Esophagus muscularis mucosa (tissue), 4 donors: ENCODE results near the gene CLDN6.
A peak's percentile ranks its signal among the peaks of the same experiment; 100 is the strongest.

Experiments
- CTCF ChIP-seq, 3 experiments: fragments of 200-600 bp in 2 of 3; fragments of 450-650 bp in 1 of 3; sonication (generic) in 2 of 3; IDR thresholded peaks; one replicate each; pipeline ENCODE4 v1.5.1; 2017 to 2019; ENCODE audit warnings: antibody characterized with exemption in 3 of 3, mild to moderate bottlenecking in 2 of 3, moderate library complexity in 1 of 3
- EP300 ChIP-seq: sonication (generic); formaldehyde crosslinking; IDR thresholded peaks from one replicate; pipeline ENCODE4 v1.6.1; 2017; ENCODE audit warnings: antibody characterized with exemption
- POLR2A ChIP-seq: fragments of 450-650 bp; IDR thresholded peaks from one replicate; pipeline ENCODE4 v1.6.1; 2017; ENCODE audit warnings: antibody characterized with exemption, moderate library complexity, mild to moderate bottlenecking, low read depth
- POLR2AphosphoS5 ChIP-seq, 2 donors: sonication (generic); formaldehyde crosslinking; IDR thresholded peaks; one replicate each; pipeline ENCODE4 v1.6.1; 2017; ENCODE audit warnings: antibody characterized with exemption in 2 of 2

GRCh38 chr16:2980227-2981176 lies 37.5 kb downstream of the CLDN6 start, which contains the start of gene PKMYT1:
- peak in 1 of 3 experiments; percentile 42 for TF ChIP-seq CTCF (IDR thresholded peaks at IDR 0.05)
- peak; percentile 94 for TF ChIP-seq POLR2A
- TF ChIP-seq POLR2AphosphoS5 (IDR thresholded peaks at IDR 0.05) = peak; percentile 96 to 99
- no peak for TF ChIP-seq EP300
